ENCODE data around the gene PARVA.

Gene PARVA

DNA sequence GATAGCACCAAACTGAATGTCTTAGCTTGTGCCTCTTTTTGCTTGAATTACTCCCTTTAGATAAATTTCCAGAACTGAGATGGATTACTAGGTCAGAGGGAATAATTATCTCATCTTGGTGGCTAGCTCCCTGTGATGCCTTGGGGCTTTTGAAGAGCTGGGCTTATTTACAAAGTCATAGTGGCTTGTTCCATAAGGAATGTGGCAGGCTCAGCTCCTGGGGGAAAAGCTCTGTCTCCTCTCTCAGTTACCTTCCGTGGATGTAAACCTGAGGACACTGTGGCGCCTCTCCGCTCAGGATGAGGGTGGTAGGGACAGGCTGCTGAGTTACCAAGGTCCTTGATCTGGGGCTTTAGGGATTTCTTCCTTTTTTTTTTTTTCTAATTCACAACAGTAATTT is 121.7 kb downstream of the PARVA start:
- Histone ChIP-seq H3K27me3 (ENCODE audit: insufficient read depth, low read length) (no peaks in the 10 kb centered on the region), H3K4me3 (ENCODE audit: low read length) (no peak overlapping the region), H2AFZ (ENCODE audit: low read depth, low read length) (no peak overlapping the region), H3K9me3 (ENCODE audit: low read length) (peaks cover 2% of the 10 kb centered on the region), H3K36me3 (ENCODE audit: insufficient read depth, low read length) (no peaks in the 10 kb centered on the region), H3K4me1 (ENCODE audit: insufficient read depth, low read length) (peaks cover 9% of the 10 kb centered on the region)

DNA sequence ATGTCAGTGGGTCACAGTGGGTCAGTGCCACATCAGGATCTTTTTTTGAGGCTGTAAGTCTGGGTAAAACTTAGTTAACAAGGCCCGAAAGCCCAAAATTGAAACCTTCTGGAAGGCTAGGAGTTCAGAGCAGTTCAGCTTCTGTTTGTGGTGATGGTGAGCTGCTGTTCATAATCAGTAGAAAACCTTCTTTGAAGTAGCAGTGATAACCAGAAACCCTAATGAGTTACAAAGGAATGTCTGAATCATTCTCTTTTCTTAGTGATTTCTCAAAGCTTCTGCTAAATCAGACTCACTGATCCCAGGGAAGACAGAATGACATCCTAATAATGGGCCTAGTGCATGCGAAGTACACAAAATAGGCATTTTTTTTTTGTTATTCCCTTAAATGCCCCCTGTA is 124.7 kb downstream of the PARVA start:
- Histone ChIP-seq H2AFZ (ENCODE audit: low read depth, low read length) (no peak overlapping the region), H3K27me3 (ENCODE audit: insufficient read depth, low read length) (no peaks in the 10 kb centered on the region), H3K36me3 (ENCODE audit: insufficient read depth, low read length) (no peaks in the 10 kb centered on the region), H3K4me1 (ENCODE audit: insufficient read depth, low read length) (no peaks in the 10 kb centered on the region), H3K9me3 (ENCODE audit: low read length) (no peaks in the 10 kb centered on the region), H3K4me3 (ENCODE audit: low read length) (no peak overlapping the region)

DNA sequence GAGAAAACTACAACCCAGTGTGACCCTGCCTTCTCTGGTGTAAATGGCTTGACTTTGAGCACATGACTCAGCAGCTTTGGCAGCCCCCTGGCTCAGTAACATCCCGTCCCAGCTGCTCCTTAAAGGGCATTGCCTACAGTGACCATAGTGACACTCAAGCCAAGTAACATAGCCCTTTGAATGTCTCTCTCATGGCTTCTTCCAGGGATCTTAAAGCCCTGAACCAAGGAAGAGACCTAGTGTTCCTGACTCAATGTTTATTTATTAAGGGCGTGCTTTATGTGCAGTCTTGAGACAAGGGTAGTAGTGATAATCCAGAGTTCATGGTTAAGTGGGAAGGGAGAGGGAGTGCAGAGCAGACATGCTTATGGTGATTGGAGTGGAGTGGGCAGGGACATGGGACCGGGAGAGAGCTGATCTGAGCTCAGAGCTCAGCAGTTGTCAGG is 125.7 kb downstream of the PARVA start:
- H3K4me1 ChIP-seq (ENCODE audit: insufficient read depth, low read length), result no peaks in the 10 kb centered on the region
- H3K9me3 ChIP-seq (ENCODE audit: low read length), result no peaks in the 10 kb centered on the region
- H2AFZ ChIP-seq (ENCODE audit: low read depth, low read length), result no peak overlapping the region
- H3K4me3 ChIP-seq (ENCODE audit: low read length), result no peak overlapping the region
- no peaks in the 10 kb centered on the region for H3K36me3 ChIP-seq (ENCODE audit: insufficient read depth, low read length)
- no peaks in the 10 kb centered on the region for H3K27me3 ChIP-seq (ENCODE audit: insufficient read depth, low read length)

DNA sequence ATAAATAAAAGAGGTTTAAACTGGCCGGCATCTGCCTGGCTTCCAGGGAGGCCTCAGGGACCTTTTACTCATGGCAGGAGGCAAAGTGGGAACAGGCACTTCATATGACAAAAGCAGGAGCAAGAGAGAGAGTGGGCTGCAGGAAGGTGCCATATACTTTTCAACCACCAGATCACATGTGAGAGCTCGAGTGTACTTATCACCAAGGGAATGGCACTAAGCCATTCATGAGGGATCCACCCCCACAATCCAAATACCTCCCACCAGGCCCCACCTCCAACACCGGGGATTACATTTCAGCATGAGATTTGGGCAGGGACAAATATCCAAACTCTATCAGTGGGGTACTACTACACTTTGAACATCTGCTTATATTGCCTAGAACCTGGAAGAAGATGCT is 126.5 kb downstream of the PARVA start:
- no peaks in the 10 kb centered on the region for H3K36me3 ChIP-seq (ENCODE audit: insufficient read depth, low read length)
- no peaks in the 10 kb centered on the region for H3K27me3 ChIP-seq (ENCODE audit: insufficient read depth, low read length)
- no peaks in the 10 kb centered on the region for H3K9me3 ChIP-seq (ENCODE audit: low read length)
- no peak overlapping the region for H3K4me3 ChIP-seq (ENCODE audit: low read length)
- H2AFZ ChIP-seq (ENCODE audit: low read depth, low read length), result no peak overlapping the region
- H3K4me1 ChIP-seq (ENCODE audit: insufficient read depth, low read length), result no peaks in the 10 kb centered on the region

DNA sequence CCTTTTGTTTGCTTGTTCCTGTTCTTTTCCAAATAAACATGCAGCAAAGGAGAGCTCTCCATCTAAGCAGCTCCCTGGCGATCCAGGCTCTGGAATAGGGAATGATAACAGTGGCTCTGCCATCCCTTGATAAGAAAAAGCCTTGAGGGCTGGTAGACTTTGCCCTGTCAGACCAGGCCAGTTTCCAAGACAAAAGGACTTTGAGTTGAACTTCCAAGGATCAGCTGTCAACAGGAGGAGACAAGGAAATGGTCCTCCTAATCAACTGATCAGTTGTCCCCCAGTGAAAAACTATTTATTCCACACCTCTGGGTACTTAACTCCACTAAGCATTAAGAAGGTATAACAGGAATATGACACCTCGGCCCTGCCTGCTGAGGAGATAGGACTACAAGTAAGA is 127.8 kb downstream of the PARVA start:
- Histone ChIP-seq H2AFZ (ENCODE audit: low read depth, low read length) (no peak overlapping the region), H3K4me3 (ENCODE audit: low read length) (no peak overlapping the region), H3K4me1 (ENCODE audit: insufficient read depth, low read length) (no peaks in the 10 kb centered on the region), H3K9me3 (ENCODE audit: low read length) (no peaks in the 10 kb centered on the region), H3K27me3 (ENCODE audit: insufficient read depth, low read length) (no peaks in the 10 kb centered on the region), H3K36me3 (ENCODE audit: insufficient read depth, low read length) (no peaks in the 10 kb centered on the region)

DNA sequence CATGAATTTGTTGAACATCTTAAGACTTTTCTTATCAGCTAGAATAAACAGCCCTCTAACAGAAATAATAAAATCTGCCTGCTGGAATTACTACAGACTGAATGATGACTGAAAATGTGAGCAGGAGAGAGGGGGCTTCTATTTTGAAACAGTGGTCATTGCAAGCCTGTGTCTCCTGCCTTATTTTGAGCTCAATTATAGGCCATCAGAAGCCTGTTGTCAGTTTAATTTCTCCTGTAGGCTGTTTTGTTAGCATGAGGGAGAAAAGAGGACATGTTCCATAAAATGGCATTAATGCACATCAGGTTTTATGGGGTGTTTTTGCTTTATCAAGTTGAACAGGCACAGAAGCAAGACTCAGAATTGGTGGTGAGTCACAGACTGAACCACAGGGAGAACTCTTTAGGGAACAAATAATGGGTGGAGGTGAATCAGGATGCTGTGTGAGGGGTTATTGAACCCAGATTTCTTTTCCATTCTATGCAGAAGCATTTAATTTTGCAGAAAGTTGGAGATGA is 129.1 kb downstream of the PARVA start:
- Histone ChIP-seq H3K4me1 (ENCODE audit: insufficient read depth, low read length) (no peaks in the 10 kb centered on the region), H3K36me3 (ENCODE audit: insufficient read depth, low read length) (no peaks in the 10 kb centered on the region), H3K4me3 (ENCODE audit: low read length) (no peak overlapping the region), H3K27me3 (ENCODE audit: insufficient read depth, low read length) (no peaks in the 10 kb centered on the region), H2AFZ (ENCODE audit: low read depth, low read length) (no peak overlapping the region), H3K9me3 (ENCODE audit: low read length) (no peaks in the 10 kb centered on the region)

DNA sequence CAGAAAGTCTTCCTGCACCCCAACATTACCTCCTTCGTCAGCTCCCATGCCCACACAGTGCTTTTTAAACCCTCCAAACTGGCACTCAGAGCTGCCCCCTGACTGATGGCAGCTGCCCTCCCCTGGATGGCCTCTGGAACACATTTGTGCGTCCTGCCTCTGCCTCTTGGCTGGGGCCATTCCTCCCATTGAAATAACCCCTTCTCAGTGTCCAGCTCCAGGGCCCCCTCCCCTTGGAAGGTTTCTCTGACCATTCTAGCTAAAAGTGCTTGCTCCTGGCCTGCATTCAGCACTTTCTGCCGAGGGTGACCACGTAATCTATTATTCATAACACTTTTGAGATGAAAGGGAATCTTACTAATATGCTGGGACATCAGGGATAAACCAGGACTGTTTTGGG is 130.0 kb downstream of the PARVA start:
- Histone ChIP-seq H3K9me3 (ENCODE audit: low read length) (no peaks in the 10 kb centered on the region), H3K27me3 (ENCODE audit: insufficient read depth, low read length) (no peaks in the 10 kb centered on the region), H3K4me3 (ENCODE audit: low read length) (no peak overlapping the region), H2AFZ (ENCODE audit: low read depth, low read length) (no peak overlapping the region), H3K4me1 (ENCODE audit: insufficient read depth, low read length) (no peaks in the 10 kb centered on the region), H3K36me3 (ENCODE audit: insufficient read depth, low read length) (no peaks in the 10 kb centered on the region)

DNA sequence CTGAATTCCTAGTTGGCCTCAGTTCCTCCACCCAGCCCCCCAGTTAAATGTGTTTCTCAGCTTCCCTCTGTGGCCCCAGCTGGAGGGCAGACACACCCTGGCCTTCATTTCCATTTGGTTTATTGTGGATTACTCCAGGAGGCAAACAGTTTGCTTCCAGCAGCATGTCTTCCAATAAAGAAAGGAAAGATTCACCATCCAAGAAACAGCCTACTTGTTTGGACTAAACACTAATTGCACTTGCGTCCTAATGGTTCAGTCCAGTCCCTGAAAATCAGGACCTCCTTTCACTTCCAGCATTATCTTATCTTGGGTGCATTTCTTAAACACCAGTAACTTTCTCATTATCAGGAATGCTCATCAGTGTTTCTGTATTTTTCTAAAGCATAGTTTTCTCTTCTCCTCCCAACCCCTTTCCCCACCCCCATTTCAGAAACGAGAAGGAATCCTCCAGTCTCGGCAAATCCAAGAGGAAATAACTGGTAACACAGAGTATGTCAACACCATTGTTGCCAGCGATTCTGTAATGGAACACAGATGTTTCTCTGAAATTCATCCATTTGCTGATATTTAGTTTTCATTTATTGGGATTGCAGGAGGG is 130.9 kb downstream of the PARVA start:
- Histone ChIP-seq H2AFZ (ENCODE audit: low read depth, low read length) (no peak overlapping the region), H3K4me1 (ENCODE audit: insufficient read depth, low read length) (no peaks in the 10 kb centered on the region), H3K9me3 (ENCODE audit: low read length) (no peaks in the 10 kb centered on the region), H3K4me3 (ENCODE audit: low read length) (no peak overlapping the region), H3K27me3 (ENCODE audit: insufficient read depth, low read length) (no peaks in the 10 kb centered on the region), H3K36me3 (ENCODE audit: insufficient read depth, low read length) (no peaks in the 10 kb centered on the region)

DNA sequence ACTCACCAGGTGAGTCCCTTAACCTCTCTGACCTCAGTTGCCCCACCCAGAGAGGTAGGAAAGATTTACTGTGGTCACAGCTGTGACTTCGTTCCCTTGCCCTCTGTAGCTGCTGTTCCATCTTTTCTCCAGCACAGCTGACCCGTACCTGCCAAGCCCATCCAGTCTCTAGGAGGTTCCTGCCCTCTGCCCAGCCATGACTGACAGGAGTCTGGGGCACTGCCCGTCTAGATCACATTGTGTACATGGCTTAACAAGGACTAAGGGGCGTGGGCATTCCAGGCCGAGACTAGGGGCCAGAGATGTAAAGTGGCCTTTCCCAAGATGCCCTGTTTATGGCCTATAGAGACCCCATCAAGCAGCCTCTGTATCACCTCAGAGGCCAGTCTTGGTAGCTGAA is 132.0 kb downstream of the PARVA start:
- Histone ChIP-seq H3K4me3 (ENCODE audit: low read length) (no peak overlapping the region), H2AFZ (ENCODE audit: low read depth, low read length) (no peak overlapping the region), H3K9me3 (ENCODE audit: low read length) (no peaks in the 10 kb centered on the region), H3K4me1 (ENCODE audit: insufficient read depth, low read length) (no peaks in the 10 kb centered on the region), H3K36me3 (ENCODE audit: insufficient read depth, low read length) (no peaks in the 10 kb centered on the region), H3K27me3 (ENCODE audit: insufficient read depth, low read length) (no peaks in the 10 kb centered on the region)

DNA sequence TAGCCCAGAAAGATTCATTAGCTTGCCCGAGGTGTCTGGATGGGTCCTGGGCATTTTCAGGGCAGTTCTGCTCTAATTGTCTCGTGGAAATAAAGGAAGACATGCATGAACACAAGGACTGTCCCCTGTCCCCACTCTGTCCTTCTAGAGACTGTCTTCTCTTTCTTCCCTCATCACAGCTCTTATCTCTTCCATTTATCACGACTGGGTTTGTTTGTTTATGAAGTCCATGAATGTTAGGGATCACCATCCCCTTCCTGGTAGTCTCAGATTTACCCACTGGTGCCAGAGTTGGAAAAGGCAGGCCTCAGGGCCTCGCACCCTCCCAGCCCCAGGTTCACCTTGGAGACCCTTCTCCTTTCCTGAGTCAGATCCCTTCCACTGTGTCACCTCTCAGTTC is 134.8 kb downstream of the PARVA start:
- H3K4me3 ChIP-seq (ENCODE audit: low read length), result no peak overlapping the region
- no peaks in the 10 kb centered on the region for H3K4me1 ChIP-seq (ENCODE audit: insufficient read depth, low read length)
- no peaks in the 10 kb centered on the region for H3K36me3 ChIP-seq (ENCODE audit: insufficient read depth, low read length)
- no peak overlapping the region for H2AFZ ChIP-seq (ENCODE audit: low read depth, low read length)
- H3K9me3 ChIP-seq (ENCODE audit: low read length), result no peaks in the 10 kb centered on the region
- H3K27me3 ChIP-seq (ENCODE audit: insufficient read depth, low read length), result no peaks in the 10 kb centered on the region

DNA sequence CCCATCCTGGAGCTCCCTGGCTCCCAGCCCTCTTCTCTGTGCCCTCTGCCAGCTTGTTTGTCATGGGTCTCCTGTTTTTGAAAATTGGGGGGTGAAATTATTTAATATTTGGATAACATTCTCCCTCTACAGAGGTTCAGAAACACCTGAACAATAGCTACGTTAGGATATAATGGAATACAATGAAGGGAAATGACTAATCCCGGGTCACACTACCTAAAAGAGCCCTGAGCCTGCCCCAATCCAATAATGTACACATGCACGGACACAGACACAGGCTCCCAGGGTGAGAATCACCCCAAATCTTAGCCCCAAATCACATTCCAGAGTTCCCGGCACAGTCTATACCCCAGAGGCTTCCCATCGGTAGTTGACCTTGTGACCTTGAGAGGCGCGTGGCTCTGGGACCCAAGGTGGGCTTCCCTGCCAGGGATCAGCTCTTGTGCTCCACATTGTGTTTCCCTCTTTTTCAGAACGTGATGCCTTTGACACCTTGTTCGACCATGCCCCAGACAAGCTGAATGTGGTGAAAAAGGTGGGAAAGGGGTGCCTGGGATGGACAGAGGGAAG is 135.5 kb downstream of the PARVA start:
- Histone ChIP-seq H3K4me3 (ENCODE audit: low read length) (no peak overlapping the region), H3K27me3 (ENCODE audit: insufficient read depth, low read length) (no peaks in the 10 kb centered on the region), H3K9me3 (ENCODE audit: low read length) (no peaks in the 10 kb centered on the region), H3K4me1 (ENCODE audit: insufficient read depth, low read length) (no peaks in the 10 kb centered on the region), H2AFZ (ENCODE audit: low read depth, low read length) (no peak overlapping the region), H3K36me3 (ENCODE audit: insufficient read depth, low read length) (no peaks in the 10 kb centered on the region)

DNA sequence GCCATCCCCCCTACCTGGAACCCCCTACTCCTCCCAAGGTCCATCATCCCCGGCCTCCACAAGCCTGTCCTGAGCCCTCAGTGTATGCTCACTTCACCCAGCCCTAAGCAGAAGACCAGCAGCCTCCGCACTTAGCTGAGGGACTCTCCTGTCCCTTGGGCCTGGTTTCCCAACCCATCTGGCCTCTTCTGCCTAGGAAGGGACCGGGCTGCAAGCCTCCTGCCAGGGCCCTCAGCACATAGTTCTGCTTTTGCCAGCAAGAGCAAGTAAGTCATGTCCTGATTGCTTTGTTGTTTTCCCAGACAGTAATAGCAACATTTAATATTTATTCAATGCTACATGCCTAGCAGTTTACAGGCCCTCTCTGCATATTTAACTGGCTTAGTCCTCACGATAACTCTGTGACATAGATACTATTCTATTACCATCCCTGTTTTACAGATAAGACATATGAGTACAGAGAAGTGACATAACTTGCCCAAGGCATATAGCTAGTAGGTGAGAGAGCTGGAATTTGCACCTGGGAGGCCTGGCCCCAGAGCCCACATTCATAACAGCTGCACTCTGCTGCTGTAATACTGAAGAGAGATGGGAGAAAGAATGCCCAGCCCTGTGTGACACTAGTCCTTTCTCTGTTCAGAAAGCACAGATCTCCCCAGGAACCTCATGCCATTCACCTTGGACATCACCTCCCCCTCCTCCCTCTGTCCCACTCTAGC is 139.2 kb downstream of the PARVA start:
- Histone ChIP-seq H3K27me3 (ENCODE audit: insufficient read depth, low read length) (no peaks in the 10 kb centered on the region), H2AFZ (ENCODE audit: low read depth, low read length) (no peak overlapping the region), H3K4me3 (ENCODE audit: low read length) (no peak overlapping the region), H3K4me1 (ENCODE audit: insufficient read depth, low read length) (no peaks in the 10 kb centered on the region), H3K9me3 (ENCODE audit: low read length) (no peaks in the 10 kb centered on the region), H3K36me3 (ENCODE audit: insufficient read depth, low read length) (no peaks in the 10 kb centered on the region)

DNA sequence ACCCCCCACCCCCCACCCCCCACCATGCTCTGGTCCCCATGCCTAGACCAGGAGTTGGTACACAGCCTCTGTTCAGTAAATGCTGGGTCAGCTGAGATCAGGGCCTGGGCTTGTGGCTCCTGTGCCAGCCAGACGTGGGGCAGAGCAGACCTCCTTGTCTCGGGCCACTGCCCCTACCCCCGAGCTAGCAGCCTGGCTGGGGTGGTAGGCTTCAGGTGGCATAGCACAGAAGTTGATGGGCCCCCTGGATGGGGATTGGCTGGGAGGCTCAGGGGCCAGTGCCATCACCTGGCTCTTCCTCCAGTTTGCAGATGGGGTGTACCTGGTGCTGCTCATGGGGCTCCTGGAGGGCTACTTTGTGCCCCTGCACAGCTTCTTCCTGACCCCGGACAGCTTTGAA is 139.9 kb downstream of the PARVA start:
- Histone ChIP-seq H3K9me3 (ENCODE audit: low read length) (no peaks in the 10 kb centered on the region), H3K36me3 (ENCODE audit: insufficient read depth, low read length) (no peaks in the 10 kb centered on the region), H3K4me3 (ENCODE audit: low read length) (no peak overlapping the region), H3K4me1 (ENCODE audit: insufficient read depth, low read length) (no peaks in the 10 kb centered on the region), H3K27me3 (ENCODE audit: insufficient read depth, low read length) (no peaks in the 10 kb centered on the region), H2AFZ (ENCODE audit: low read depth, low read length) (no peak overlapping the region)
